Tibial nerve (tissue), 4 donors: ENCODE measurements around the gene RGS6.

Experiments used
- EP300 ChIP-seq, 2 donors: sonication (generic); formaldehyde crosslinking; IDR thresholded peaks; one replicate each; pipeline ENCODE4 v1.6.1; 2017; ENCODE audit warnings: antibody characterized with exemption in 2 of 2, mild to moderate bottlenecking in 1 of 2
- TF ChIP-seq, protein P1 (sequence below), 5 experiments: fragments of 200-600 bp in 3 of 5; fragments of 450-650 bp in 2 of 5; sonication (generic) in 3 of 5; IDR thresholded peaks; one replicate each; pipeline ENCODE4 v1.5.1; 2016 to 2019; ENCODE audit warnings: antibody characterized with exemption in 5 of 5, mild to moderate bottlenecking in 3 of 5, moderate library complexity in 2 of 5

DNA sequence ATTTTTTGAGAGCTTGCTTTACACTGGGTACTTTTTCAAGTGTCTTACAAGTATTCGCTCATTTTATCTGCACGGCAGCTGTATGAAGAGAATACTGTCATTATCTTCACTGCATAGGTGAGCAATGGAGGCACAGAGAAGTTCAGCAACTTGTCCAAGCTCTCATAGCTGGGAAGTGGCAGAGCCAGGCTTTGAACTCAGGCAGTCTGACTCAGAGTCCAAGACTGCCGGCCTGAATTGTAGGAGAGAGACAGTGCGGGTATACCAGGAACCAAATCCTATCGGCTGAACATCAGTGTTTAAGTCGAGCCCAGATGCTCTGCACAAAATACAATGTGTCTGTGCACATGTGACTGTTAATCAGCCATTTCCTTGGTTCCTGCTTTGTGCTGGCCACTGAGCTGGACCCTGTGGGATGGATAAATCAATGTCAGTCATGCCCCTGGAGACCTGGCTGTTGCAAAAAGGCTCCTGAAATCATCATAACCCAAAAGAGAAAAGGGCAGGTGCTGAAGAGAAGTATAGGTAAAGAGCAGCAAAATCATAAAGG, 487.1 kb downstream of the RGS6 start:
- TF ChIP-seq, protein P1, sequence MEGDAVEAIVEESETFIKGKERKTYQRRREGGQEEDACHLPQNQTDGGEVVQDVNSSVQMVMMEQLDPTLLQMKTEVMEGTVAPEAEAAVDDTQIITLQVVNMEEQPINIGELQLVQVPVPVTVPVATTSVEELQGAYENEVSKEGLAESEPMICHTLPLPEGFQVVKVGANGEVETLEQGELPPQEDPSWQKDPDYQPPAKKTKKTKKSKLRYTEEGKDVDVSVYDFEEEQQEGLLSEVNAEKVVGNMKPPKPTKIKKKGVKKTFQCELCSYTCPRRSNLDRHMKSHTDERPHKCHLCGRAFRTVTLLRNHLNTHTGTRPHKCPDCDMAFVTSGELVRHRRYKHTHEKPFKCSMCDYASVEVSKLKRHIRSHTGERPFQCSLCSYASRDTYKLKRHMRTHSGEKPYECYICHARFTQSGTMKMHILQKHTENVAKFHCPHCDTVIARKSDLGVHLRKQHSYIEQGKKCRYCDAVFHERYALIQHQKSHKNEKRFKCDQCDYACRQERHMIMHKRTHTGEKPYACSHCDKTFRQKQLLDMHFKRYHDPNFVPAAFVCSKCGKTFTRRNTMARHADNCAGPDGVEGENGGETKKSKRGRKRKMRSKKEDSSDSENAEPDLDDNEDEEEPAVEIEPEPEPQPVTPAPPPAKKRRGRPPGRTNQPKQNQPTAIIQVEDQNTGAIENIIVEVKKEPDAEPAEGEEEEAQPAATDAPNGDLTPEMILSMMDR (IDR thresholded peaks at IDR 0.05), result no peak
- TF ChIP-seq EP300 (IDR thresholded peaks at IDR 0.05), result no peak
